ENCODE results near the gene SH2D7. TPM values are rescaled to one million over a fixed set of nuclear protein-coding genes. Genes with fewer than 3 reads are reported as not detected.

Gene SH2D7
- polyA plus RNA-seq, 1 of the 3 experiments (the other 2 are of a cell fraction), result not detected

- CTCF ChIA-PET, result interaction anchor here (0.7 to 1.5 kb wide), 2 partner anchors 8 to 27 kb away, joined by 3 read pairs; no protein-coding TSS in a partner anchor
- peaks cover 8% of the 10 kb centered on the region; the same call in 1 of the 2 replicates for H4K20me1 ChIP-seq (ENCODE audit: insufficient read depth)
These were observed 32.1 kb upstream of the SH2D7 start for GRCh38 chr15:78060232-78060631.

More at GRCh38 chr15:78060232-78060631, 32.1 kb upstream of the SH2D7 start:
- Histone ChIP-seq H2AFZ (ENCODE audit: low read depth) (no peak overlapping the region), H3K4me1 (ENCODE audit: control insufficient read depth in 1 of 2, insufficient read depth in 2 of 2, low read depth in 1 of 2, low read length in 1 of 2) (peaks cover 44 to 62% of the 10 kb centered on the region in 2 experiments), H3K9me2 (no peaks in the 10 kb centered on the region), H3K4me3 (ENCODE audit: low read depth in 2 of 2, low read length in 1 of 2) (no peak overlapping the region), H3K9ac (no peak overlapping the region), H3K27me3 (ENCODE audit: insufficient read depth) (no peaks in the 10 kb centered on the region), H3K27ac (ENCODE audit: low read depth in 2 of 2, low read length in 1 of 2) (no peak overlapping the region), H3F3A (replicated peaks; ENCODE audit: insufficient read depth) (peaks cover 11% of the 10 kb centered on the region), H3K4me2 (no peak overlapping the region), H3K79me2 (ENCODE audit: insufficient read depth) (peaks cover 96% of the 10 kb centered on the region), H3K9me3 (no peaks in the 10 kb centered on the region), H3K36me3 (replicated peaks in 1 of 2; ENCODE audit: control insufficient read depth in 1 of 2, insufficient read depth in 2 of 2, low read length in 1 of 2) (no peaks in the 10 kb centered on the region)
- no peak for DNase-seq
- no peak for TF ChIP-seq RAD21 (IDR thresholded peaks at IDR 0.05; ENCODE audit: low read length)
- TF ChIP-seq MEF2A (IDR thresholded peaks at IDR 0.05; ENCODE audit: borderline replicate concordance, low read depth), result no peak
- no peak for TF ChIP-seq YY1 (IDR thresholded peaks at IDR 0.05; ENCODE audit: low read depth)
- no peak for TF ChIP-seq NFIC (IDR thresholded peaks at IDR 0.05; ENCODE audit: borderline replicate concordance)
- no peak for TF ChIP-seq EZH2phosphoT487 (IDR thresholded peaks at IDR 0.05; ENCODE audit: borderline replicate concordance, low read depth)
- TF ChIP-seq ZBTB33 (IDR thresholded peaks at IDR 0.05; ENCODE audit: borderline replicate concordance, low read depth), result no peak
- no peak for TF ChIP-seq IRF3 (IDR thresholded peaks at IDR 0.05; ENCODE audit: low read depth, low read length)
- no peak for TF ChIP-seq NRF1 (IDR thresholded peaks at IDR 0.05; ENCODE audit: low read depth, low read length)
- TF ChIP-seq MXI1 (IDR thresholded peaks at IDR 0.05; ENCODE audit: low read depth, low read length), result no peak
- no peak for TF ChIP-seq FOXM1 (IDR thresholded peaks at IDR 0.05; ENCODE audit: low read depth)
- no peak for TF ChIP-seq CHD2 (IDR thresholded peaks at IDR 0.05; ENCODE audit: low read length, partially characterized antibody)
- no peak for TF ChIP-seq TEAD4 (IDR thresholded peaks at IDR 0.05; ENCODE audit: borderline replicate concordance, insufficient read depth)
- no peak for TF ChIP-seq USF2 (IDR thresholded peaks at IDR 0.05; ENCODE audit: borderline replicate concordance, low read depth, low read length)
- TF ChIP-seq FOXJ3 (CRISPR knock-in tag; IDR thresholded peaks at IDR 0.05), result no peak
- TF ChIP-seq GATA2 (CRISPR knock-in tag; IDR thresholded peaks at IDR 0.05), result no peak
- TF ChIP-seq SIN3A (IDR thresholded peaks at IDR 0.05; ENCODE audit: borderline replicate concordance, low read depth, low read length), result no peak
- TF ChIP-seq TAF1 (IDR thresholded peaks at IDR 0.05; ENCODE audit: borderline replicate concordance, low read depth, low read length), result no peak
- WGBS (ENCODE audit: low lambda C conversion rate), result 97% methylated on average over 5 of the region's 5 CpGs
- POLR2A ChIA-PET, result no interaction called here

Measured in SK-N-SH (cell line).